ENCODE data around the gene HCST. TPM values are rescaled to one million over a fixed set of nuclear protein-coding genes. Genes with fewer than 3 reads are reported as not detected.
"Not testable (repeated sequence)": the region's sequence is repeated elsewhere in the genome, so short reads cannot be mapped to it uniquely, and the experiment has no call there.

Gene HCST
- total RNA-seq, 2 experiments from 2014 or later, result 50.7 to 52.9 TPM

GRCh38 chr19:35885225-35885738 is 17.0 kb upstream of the HCST start:
- Mint-ChIP-seq H3K36me3 (peaks cover 28% of the 10 kb centered on the region), H3K27me3 (no peaks in the 10 kb centered on the region), H3K4me3 (no peak overlapping the region), H3K27ac (no peak overlapping the region), H3K9me3 (no peaks in the 10 kb centered on the region), H3K4me1 (ENCODE audit: low read depth) (no peaks in the 10 kb centered on the region)
- POLR2A ChIA-PET, result interaction anchor here (0.9 kb wide), 1 partner anchor 12 kb away, joined by 3 read pairs; no protein-coding TSS in a partner anchor
- CTCF ChIA-PET, result no interaction called here
- intact Hi-C loops (cut with micrococcal nuclease), result no loop called here
- no peak for DNase-seq

GRCh38 chr19:35885904-35886303 is 16.4 kb upstream of the HCST start:
- Mint-ChIP-seq H3K27ac (no peak overlapping the region), H3K36me3 (peaks cover 33% of the 10 kb centered on the region), H3K4me3 (no peak overlapping the region), H3K9me3 (no peaks in the 10 kb centered on the region), H3K4me1 (ENCODE audit: low read depth) (peaks cover under 1% of the 10 kb centered on the region), H3K27me3 (no peaks in the 10 kb centered on the region)
- POLR2A ChIA-PET, result interaction anchor here (0.6 to 0.9 kb wide), 2 partner anchors 11 to 229 kb away, joined by 3 read pairs; no protein-coding TSS in a partner anchor
- CTCF ChIA-PET, result no interaction called here
- DNase-seq, result no peak
- intact Hi-C loops (cut with micrococcal nuclease), result no loop called here

DNA sequence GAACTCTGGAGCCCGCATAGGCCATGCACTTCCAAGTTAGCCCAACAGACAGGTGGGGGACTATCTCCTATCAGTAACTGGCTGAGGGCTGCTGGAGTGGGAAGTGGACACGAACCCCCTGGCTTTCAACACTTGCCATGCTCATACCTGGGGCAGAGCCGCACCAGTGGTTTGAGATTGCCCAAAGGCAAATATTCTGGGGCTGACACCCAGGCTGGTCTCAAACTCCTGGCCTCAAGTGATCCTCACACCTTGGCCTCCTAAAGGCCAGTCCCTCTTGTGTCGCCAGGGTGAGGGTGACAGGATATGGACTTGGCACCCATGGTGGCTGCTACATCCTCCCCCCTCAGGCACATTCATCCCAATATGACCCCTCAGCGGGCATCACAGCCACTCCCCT is 15.1 kb upstream of the HCST start:
- Mint-ChIP-seq H3K27ac (no peak overlapping the region), H3K4me3 (no peak overlapping the region), H3K4me1 (ENCODE audit: low read depth) (peaks cover 2% of the 10 kb centered on the region), H3K36me3 (peaks cover 40% of the 10 kb centered on the region), H3K9me3 (no peaks in the 10 kb centered on the region), H3K27me3 (no peaks in the 10 kb centered on the region)
- DNase-seq, result no peak
- intact Hi-C loops (cut with micrococcal nuclease), result no loop called here
- CTCF ChIA-PET, result no interaction called here
- POLR2A ChIA-PET, result no interaction called here

GRCh38 chr19:35888398-35888797 is 13.9 kb upstream of the HCST start:
- Mint-ChIP-seq H3K36me3 (peaks cover 49% of the 10 kb centered on the region), H3K27me3 (no peaks in the 10 kb centered on the region), H3K4me3 (no peak overlapping the region), H3K9me3 (no peaks in the 10 kb centered on the region), H3K4me1 (ENCODE audit: low read depth) (peaks cover 10% of the 10 kb centered on the region), H3K27ac (no peak overlapping the region)
- no peak for DNase-seq
- intact Hi-C loops (cut with micrococcal nuclease), result no loop called here
- ChIA-PET CTCF (no interaction called here), POLR2A (no interaction called here)

DNA sequence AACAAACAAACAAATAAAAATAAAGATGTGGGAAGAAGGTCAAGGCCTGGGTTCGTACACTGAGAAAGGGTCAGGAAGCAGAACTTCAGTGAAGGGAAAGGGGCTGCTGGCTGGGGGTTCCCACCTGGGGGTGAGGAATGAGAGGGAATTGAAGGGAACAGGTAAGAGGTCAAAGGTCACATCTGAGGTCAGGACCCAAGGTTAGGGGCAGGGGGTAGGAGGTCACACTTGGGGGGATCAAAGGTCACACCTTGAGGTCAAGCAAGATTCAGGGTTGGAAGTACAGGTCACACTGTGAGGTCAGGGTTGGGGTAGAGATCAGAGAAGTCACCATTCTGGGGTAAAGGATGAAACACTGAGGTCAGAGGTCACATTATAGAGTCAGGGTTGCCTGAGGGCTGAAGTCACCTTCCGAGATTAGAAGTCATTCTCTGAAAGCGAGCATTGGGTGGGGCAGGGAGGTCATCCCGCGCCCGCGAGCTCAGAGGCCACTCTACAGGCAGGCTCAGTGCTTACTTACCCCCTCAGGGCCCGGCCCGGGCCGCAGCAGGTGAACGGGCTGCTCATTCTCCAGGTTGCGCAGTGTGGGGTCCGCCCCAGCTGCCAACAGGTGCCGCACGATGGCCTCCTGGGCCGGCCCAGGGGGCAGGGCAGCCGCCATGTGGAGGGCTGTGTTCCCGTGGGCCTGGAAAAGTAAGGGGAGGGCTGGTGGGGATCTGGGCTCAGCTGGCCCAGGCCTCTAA is 12.8 kb upstream of the HCST start:
- intact Hi-C loops (cut with micrococcal nuclease), result no loop called here

GRCh38 chr19:35890113-35890650 is 12.1 kb upstream of the HCST start:
- intact Hi-C loops (cut with micrococcal nuclease), result no loop called here
- H3K36me3 Mint-ChIP-seq, result peaks cover 61% of the 10 kb centered on the region
- H3K27ac Mint-ChIP-seq, result no peak overlapping the region
- no peak overlapping the region for H3K4me3 Mint-ChIP-seq
- H3K9me3 Mint-ChIP-seq, result no peaks in the 10 kb centered on the region
- H3K27me3 Mint-ChIP-seq, result no peaks in the 10 kb centered on the region
- POLR2A ChIA-PET, result no interaction called here
- no peak for DNase-seq
- H3K4me1 Mint-ChIP-seq (ENCODE audit: low read depth), result peaks cover 17% of the 10 kb centered on the region
- CTCF ChIA-PET, result interaction anchor here (1.5 kb wide), 1 partner anchor 9 kb away, joined by 10 read pairs; no protein-coding TSS in a partner anchor

More for the DNA sequence above, 12.8 kb upstream of the HCST start:
- ChIA-PET POLR2A (interaction anchor here (0.7 kb wide), 1 partner anchor 687 kb away, joined by 3 read pairs; no protein-coding TSS in a partner anchor), CTCF (interaction anchor here (0.7 kb wide), 1 partner anchor 490 kb away, joined by 5 read pairs; no protein-coding TSS in a partner anchor)
- no peaks in the 10 kb centered on the region for H3K9me3 Mint-ChIP-seq
- H3K4me1 Mint-ChIP-seq (ENCODE audit: low read depth), result peaks cover 14% of the 10 kb centered on the region
- no peak for DNase-seq
- H3K4me3 Mint-ChIP-seq, result no peak overlapping the region
- no peak overlapping the region for H3K27ac Mint-ChIP-seq
- peaks cover 58% of the 10 kb centered on the region for H3K36me3 Mint-ChIP-seq
- no peaks in the 10 kb centered on the region for H3K27me3 Mint-ChIP-seq

DNA sequence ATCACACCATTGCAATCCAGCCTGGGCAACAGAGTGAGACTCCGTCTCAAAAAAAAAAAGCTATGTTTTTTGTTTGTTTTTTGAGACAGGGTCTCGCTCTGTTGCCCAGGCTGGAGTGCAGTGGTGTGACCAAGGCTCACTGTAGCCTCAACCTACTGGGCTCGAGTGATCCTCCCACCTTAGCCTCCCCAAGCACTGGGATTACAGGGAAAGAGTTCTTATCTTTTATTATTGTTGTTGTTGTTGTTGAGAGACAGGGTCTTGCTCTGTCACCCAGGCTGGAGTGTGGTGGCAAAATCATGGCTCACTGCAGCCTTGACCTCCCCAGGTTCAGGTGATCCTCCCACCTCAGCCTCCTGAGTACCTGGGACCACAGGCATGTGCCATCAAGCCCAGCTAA is 10.5 kb upstream of the HCST start:
- POLR2A ChIA-PET; H3K4me3 Mint-ChIP-seq; H3K27ac Mint-ChIP-seq; H3K27me3 Mint-ChIP-seq; H3K9me3 Mint-ChIP-seq; intact Hi-C loops (cut with micrococcal nuclease); DNase-seq: not testable (repeated sequence)
- CTCF ChIA-PET, result interaction anchor here (1.0 to 1.5 kb wide), 2 partner anchors 10 to 39 kb away, joined by 5 to 10 read pairs; no protein-coding TSS in a partner anchor
- H3K4me1 Mint-ChIP-seq (ENCODE audit: low read depth), result peaks cover 29% of the 10 kb centered on the region
- peaks cover 73% of the 10 kb centered on the region for H3K36me3 Mint-ChIP-seq

- H3K36me3 Mint-ChIP-seq, result peaks cover 74% of the 10 kb centered on the region
- no peaks in the 10 kb centered on the region for H3K9me3 Mint-ChIP-seq
- ChIA-PET CTCF (interaction anchor here (1.3 to 1.4 kb wide), 3 partner anchors 12 to 38 kb away, joined by 3 to 11 read pairs (median 4); no protein-coding TSS in a partner anchor), POLR2A (interaction anchor here (1.1 kb wide), 1 partner anchor 11 kb away, joined by 4 read pairs; no protein-coding TSS in a partner anchor)
- DNase-seq, result no peak
- H3K27me3 Mint-ChIP-seq, result no peaks in the 10 kb centered on the region
- H3K27ac Mint-ChIP-seq, result peak overlapping the region; percentile 28
- H3K4me3 Mint-ChIP-seq, result no peak overlapping the region
- intact Hi-C loops (cut with micrococcal nuclease), result no loop called here
- H3K4me1 Mint-ChIP-seq (ENCODE audit: low read depth), result peaks cover 41% of the 10 kb centered on the region
Observed at GRCh38 chr19:35894342-35894741, 8.0 kb upstream of the HCST start.

GRCh38 chr19:35895911-35896642 is 6.3 kb upstream of the HCST start:
- Mint-ChIP-seq H3K27ac (peak overlapping the region; percentile 23), H3K9me3 (no peaks in the 10 kb centered on the region), H3K36me3 (peaks cover 64% of the 10 kb centered on the region), H3K27me3 (no peaks in the 10 kb centered on the region), H3K4me3 (no peak overlapping the region), H3K4me1 (ENCODE audit: low read depth) (peaks cover 40% of the 10 kb centered on the region)
- DNase-seq, result no peak
- CTCF ChIA-PET, result no interaction called here
- POLR2A ChIA-PET, result interaction anchor here (0.7 to 1.3 kb wide), 2 partner anchors 11 to 61 kb away, joined by 3 to 6 read pairs; no protein-coding TSS in a partner anchor
- intact Hi-C loops (cut with micrococcal nuclease), result no loop called here

DNA sequence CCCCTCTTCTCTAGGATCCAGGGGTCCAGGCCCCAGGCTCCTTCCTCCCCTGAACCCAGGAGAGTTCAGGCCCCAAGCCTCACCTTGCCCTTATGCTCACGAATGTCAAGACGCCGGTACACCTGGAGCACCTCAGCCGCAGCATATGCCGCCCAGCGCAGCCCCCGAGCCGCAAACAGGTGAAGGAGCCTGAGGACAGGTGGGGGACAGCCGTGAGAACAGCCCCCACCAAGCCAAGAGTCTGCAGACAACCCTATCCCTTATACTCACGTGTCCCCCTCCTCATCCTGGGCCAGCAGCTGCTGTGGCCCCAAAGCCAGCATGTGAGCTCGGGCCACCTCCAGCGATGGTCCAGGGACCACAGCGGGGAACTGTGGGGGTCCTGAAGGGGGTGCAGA is 5.7 kb upstream of the HCST start:
- DNase-seq, result no peak
- POLR2A ChIA-PET, result interaction anchor here (0.7 to 1.3 kb wide), 2 partner anchors 11 to 61 kb away, joined by 3 to 6 read pairs; no protein-coding TSS in a partner anchor
- no peaks in the 10 kb centered on the region for H3K27me3 Mint-ChIP-seq
- peaks cover 44% of the 10 kb centered on the region for H3K4me1 Mint-ChIP-seq (ENCODE audit: low read depth)
- no peaks in the 10 kb centered on the region for H3K9me3 Mint-ChIP-seq
- H3K4me3 Mint-ChIP-seq, result peak overlapping the region; percentile 32
- no peak overlapping the region for H3K27ac Mint-ChIP-seq
- intact Hi-C loops (cut with micrococcal nuclease), result no loop called here
- peaks cover 59% of the 10 kb centered on the region for H3K36me3 Mint-ChIP-seq
- CTCF ChIA-PET, result no interaction called here

DNA sequence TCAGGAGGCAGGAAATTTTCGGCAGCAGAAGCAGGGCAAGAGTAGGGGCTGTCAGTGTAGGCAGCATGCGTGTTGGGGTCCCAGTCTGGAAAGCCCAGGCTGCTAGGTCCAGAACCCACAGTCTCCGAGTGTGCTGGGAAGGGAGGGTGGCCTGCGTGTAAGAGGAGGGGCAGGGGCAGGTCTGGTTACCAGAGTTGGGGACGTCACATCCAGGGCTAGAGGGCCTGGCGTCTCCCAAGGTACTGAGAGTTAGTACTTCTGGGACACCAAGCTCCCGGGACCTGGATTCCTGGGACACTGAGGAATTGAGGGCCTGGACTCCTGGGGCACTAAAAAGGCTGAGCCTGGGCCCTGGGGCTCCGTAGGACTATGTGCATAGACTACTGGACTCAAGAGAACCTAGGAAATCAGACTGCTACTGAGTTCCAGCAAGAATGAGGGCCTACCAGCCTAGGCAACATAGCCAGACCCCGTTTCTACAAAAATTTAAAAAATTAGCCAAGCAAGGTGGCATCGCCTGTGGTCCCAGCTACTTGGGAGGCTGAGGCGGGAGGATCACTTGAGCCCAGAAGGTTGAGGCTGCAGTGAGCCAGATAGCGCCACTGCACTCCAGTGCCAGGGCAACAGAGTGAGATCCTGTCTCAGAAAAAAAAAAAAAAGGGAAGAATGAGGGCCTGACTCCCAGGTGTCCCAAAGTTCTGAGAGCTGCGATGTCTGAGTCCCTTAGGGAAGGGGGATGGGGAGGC is 4.5 kb upstream of the HCST start:
- Mint-ChIP-seq H3K36me3 (peaks cover 54% of the 10 kb centered on the region), H3K27me3 (no peaks in the 10 kb centered on the region), H3K4me3 (peak overlapping the region; percentile 92), H3K4me1 (ENCODE audit: low read depth) (peaks cover 50% of the 10 kb centered on the region), H3K9me3 (no peaks in the 10 kb centered on the region), H3K27ac (peak overlapping the region; percentile 97)
- intact Hi-C loops (cut with micrococcal nuclease), result no loop called here
- CTCF ChIA-PET, result interaction anchor here (0.7 to 1.3 kb wide), 3 partner anchors 14 to 16 kb away, joined by 3 to 5 read pairs (median 3); no protein-coding TSS in a partner anchor
- DNase-seq, result no peak
- POLR2A ChIA-PET, result interaction anchor here (1.3 to 1.5 kb wide), 2 partner anchors 12 to 14 kb away, joined by 3 to 5 read pairs; no protein-coding TSS in a partner anchor
